CD4-positive, alpha-beta T cell treated with Interleukin-15 for 4 hours (primary cell): ENCODE results near the gene ZNF497.
"Not testable (repeated sequence)": the region's sequence is repeated elsewhere in the genome, so short reads cannot be mapped to it uniquely, and the experiment has no call there.

Source experiments
- DNase-seq: peaks from one replicate; pipeline ENCODE4 v3.0.0-alpha.2; 2020; ENCODE audit warnings: low spot score

Gene ZNF497

DNA sequence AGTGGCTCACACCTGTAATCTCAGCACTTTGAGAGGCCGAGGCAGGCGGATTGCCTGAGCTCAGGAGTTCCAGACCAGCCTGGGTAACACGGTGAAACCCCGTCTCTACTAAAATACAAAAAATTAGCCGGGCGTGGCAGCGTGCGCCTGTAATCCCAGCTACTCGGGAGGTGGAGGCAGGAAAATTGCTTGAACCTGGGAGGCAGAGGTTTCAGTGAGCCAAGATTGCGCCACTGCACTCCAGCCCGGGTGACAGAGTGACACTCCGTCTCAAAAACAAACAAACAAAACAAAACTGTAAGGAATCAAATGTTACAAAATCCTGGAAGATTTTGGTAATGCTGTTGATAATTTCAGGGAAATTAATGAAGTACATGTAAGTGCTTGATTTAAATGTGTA lies 14.5 kb downstream of the ZNF497 start:
- not testable (repeated sequence) for DNase-seq

DNA sequence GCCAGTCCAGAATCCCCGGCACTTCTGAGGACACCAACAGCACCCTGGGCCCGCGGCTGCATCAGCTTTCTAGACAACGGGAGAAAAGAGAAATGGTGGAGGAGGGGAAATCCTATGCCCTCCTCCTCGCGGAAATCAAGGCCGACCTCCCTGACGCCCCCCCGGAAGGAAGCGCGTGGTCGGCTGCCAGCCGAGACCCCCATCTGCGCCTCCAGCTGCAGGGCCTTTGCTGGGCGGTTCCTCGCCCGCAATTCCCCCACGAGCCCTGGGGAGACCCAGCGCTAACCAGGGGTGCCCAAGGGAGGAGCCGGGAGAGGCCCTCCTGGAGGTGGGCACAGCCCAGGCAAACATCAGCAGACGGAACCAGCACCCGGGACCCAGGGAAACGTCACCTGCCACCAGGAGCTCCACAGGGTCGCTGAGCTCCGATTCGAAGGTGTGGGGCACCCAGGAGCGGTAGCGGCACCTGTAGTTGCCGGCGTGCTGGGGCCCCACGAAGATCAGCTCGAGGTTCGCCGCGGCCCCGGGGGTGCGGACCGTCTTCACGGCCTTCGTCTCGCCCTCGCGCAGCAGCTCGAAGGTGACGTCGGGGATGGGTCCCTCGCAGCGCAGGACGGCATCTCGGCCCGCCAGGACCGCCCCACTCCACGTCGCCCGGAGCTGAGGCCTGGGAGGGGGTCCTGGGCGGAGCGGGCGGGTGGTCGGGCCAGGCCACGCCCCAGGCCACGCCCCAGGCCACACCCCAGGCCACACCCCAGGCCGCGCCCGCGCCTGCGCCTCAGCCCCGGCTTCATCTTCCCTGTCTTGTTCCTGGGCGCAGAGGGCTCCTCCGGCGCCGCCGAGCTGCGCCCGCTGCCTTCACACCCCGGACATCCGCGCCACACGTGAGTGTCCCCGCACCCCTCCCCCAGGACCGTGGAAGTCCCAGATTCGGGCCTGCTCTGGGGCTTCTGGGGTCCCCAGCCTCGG lies 15.3 kb downstream of the ZNF497 start:
- DNase-seq: peak; percentile 65

DNA sequence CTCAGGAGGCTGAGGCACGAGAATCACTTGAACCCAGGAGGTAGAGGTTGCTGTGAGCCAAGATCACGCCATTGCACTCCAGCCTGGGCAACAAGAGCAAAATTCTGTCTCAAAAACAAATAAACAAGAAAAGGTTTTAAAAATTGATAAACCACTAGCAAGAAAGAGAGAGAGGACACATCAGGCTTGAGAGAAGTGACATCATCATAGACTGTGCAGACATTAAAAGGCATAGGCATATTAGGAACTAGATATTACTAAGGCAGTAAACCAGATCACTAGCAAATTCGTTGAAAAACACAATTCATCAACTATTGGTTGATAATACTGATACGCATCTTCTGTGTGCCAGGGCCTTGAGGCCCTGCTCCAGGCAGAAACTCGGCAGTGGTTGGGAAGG lies 17.0 kb downstream of the ZNF497 start:
- no peak for DNase-seq

DNA sequence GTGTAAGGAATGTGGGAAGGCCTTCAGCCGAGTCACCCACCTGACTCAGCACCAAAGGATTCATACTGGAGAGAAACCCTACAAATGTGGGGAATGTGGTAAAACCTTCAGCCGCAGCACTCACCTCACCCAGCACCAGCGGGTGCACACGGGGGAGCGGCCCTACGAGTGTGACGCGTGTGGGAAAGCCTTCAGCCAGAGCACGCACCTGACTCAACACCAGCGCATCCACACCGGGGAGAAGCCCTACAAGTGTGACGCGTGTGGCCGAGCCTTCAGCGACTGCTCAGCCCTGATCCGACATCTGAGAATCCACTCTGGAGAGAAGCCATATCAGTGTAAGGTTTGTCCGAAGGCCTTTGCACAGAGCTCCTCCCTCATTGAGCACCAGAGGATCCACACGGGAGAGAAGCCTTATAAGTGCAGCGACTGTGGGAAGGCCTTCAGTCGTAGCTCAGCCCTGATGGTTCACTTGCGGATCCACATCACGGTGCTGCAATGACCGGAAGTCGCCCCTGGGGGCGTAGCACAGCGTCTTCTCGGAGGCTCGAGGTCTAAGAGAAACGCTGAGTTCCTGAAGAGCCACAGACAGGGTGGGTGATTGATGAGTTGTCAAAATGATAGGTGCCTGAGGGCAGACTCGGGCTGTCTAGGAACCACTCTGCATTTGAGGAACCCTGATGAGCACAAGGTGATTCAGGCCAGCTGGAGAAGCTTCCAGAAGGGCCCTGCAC lies 23.6 kb downstream of the ZNF497 start:
- DNase-seq: no peak

DNA sequence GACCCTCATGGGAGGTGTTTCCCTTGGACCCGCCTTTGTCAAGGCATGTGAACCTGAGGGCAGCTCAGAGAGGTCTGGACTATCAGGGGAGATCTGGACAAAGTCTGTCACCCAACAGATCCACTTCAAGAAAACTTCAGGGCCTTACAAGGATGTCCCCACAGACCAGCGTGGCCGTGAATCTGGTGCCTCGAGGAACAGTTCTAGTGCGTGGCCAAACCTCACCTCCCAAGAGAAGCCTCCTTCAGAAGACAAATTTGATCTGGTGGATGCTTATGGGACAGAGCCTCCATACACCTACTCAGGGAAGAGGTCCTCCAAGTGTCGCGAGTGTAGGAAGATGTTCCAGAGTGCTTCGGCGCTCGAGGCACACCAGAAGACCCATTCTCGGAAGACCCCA lies 24.2 kb downstream of the ZNF497 start:
- no peak for DNase-seq

DNA sequence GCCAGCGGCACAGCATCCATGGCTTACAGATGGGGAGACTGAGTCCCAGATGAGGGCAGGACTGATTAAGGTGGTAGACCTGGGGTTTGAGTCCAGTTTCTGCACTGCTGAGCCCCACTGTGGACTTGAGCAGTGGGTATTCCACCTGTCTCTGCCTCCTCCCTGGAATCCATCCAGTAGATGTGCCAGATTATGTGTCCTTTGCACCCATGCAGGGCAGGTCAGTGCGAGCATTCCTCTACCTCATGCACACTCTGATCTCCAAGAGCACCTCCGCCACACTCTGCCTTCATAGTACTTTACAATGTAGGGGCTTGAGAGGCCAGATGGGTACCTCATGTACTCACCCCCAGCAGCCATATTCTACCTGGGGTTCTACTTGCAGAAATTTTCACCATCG lies 25.7 kb downstream of the ZNF497 start:
- DNase-seq: no peak

DNA sequence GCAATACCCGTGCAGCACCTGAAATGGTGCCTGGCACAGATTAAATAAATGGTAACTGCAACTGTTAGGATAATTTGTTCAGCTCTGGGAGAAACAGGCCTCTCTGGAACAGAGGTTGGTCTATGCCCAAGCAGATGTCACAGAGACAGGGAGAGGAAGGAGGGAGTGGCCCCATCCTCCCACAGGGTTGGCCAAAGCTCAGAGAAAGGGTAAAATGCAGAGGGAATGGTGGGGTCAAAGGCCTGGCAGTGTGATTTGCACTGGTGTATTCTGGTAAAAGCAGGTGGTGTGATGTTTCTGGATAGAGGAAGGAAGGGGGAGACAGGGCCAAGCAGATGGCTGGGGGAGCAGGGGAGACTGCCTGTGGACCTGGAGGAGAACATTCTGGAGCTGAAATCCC lies 26.3 kb downstream of the ZNF497 start:
- DNase-seq: no peak

DNA sequence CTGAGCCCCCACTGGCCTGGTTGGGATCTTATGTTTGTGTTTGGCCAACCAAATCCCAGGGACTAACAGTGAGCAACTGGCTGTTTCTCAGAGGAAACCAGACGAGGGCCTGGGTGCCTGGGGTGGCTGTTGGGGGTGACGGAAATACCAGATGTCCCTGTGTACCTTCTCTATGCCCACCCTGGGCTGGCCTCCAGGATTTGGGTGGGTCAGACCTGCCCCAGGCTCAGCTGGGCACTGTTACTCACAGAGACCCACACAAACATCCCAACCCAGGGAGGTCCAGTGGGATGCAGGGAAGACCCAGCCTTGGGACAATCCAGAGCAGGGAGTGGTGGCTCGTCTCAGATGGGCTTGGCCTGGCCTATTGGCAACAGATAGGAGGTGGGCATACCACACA lies 26.9 kb downstream of the ZNF497 start:
- DNase-seq: no peak

DNA sequence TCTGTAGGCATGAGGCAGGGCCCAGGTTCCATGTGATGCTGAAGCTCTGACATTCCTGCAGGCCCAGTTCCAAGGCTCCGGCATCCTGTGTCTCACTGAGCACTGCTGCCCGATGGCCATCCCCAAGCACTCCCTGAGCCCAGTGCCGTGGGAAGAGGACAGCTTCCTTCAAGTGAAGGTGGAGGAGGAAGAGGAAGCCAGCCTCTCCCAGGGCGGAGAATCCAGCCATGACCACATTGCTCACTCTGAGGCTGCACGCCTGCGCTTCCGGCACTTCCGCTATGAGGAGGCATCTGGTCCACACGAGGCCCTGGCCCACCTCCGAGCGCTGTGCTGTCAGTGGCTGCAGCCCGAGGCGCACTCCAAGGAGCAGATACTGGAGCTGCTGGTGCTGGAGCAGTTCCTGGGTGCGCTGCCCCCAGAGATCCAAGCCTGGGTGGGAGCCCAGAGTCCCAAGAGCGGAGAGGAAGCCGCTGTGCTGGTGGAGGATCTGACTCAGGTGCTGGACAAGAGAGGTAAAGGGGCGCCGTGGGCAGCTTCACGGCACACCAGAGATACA lies 27.8 kb downstream of the ZNF497 start:
- DNase-seq: no peak

DNA sequence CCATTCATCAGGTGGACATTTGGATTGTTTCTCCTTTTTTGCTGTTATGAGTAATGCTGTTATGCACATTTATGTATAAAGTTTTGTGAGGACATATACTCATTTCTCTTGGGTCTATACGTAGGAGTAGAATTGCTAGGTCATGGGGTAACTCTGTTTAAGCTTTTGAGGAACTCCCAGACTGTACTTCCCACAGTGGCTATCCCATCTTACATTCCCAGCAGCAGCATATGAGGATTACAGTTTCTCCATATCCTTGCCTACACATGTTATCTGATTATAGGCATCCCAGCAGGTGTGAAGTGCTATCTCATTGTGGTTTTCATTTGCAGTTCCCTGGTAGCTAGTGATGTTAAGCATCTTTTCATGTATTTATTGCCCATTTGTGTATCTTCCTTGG lies 29.9 kb downstream of the ZNF497 start:
- no peak for DNase-seq

DNA sequence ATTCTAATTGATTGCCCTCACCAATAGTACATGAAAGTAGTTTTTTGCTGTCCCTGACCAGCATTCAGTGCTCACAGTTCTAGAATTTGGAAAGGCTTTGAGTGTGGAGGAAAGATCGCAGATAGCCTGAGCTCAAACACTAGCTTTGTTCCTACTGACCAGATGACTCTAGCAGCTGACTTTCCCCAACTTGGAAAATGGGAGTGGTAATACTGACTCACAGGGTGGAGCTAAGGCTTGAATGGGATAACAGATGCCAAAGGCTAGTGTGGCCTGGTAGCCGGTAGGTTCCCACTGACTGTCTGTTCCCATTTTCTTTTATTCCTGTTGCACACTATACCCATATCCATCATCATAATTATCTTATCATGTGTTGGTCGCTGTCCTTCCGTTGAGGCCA lies 32.1 kb downstream of the ZNF497 start:
- DNase-seq: no peak

DNA sequence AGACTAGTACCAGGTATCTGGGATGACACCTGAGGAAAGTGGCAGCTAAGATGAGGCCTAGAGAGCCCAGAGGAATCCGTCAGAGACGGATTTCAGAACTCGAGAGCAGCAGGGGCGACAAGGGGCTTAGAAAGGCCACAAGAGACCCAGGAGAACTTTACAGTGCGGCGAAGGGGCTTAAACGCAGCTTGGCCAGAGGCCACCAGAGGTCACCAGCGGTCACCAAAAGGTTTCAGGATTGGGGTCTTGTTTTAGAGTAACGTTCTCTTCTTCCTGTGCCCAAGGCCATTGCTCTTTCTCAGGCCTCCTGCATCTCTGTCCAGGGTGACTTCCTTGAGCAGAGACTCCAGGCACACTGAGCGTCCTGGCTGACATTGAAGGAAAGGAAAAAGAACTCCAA lies 33.6 kb downstream of the ZNF497 start:
- peak; percentile 16 for DNase-seq

DNA sequence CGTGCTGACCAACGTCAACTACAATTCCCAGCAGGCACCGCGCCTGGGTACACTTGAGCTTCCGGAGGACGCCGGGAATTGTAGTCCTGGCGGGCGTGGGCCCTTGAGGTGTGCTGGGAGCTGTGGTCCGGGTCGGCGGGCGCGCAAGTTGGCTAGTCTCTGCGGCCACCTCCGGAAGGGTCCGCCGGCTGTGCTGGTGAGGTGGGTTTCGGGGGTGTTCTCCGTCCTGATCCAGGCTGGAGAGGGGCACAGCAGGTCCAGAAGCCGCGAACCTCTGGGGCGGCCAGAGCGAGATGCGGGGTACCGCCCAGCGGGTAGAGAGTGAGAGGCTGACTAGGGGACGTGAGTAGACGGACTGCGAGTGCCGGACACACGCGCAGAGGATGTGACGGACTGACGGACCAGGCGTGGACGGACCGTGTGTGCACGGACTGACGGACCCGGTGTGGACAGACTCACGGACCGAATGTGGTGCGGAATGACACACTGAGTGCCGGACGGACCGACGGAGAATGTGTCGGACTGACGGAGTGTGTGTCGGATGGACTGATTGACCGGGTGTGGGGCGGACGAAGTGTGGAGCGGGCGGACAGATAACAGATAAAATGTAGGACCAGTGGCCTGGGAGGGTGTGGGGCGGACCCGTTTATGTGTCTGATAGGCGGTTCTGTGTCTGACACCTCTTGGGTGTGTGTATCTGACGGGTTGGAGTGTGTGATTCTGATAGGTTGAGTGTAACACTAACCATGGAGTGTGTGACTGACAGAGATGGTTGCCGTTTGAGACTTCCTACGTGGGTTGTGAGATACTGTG lies 35.4 kb downstream of the ZNF497 start, which contains the start of gene ZSCAN22:
TSS of gene ZSCAN22 (plus strand) at position 81 of the 813 bp plus-strand sequence. CDS start 7,809 bp downstream, outside the sequence.
- peak; percentile 89 for DNase-seq

DNA sequence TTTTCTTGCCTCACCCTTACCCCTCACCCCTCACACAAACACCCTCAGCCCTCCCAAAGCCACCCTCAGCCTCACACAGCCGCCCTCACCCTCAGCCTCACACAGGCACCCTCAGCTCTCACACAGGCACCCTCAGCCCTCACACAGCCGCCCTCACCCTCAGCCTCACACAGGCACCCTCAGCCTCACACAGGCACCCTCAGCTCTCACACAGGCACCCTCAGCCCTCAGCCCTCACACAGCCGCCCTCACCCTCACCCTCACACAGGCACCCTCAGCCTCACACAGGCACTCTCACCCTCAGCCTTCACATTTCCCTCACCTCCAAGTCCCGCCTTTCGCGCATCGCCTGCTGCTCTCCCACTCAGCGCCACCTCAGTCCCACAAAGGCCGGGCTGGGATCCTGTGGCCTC lies 36.0 kb downstream of the ZNF497 start:
- no peak for DNase-seq

DNA sequence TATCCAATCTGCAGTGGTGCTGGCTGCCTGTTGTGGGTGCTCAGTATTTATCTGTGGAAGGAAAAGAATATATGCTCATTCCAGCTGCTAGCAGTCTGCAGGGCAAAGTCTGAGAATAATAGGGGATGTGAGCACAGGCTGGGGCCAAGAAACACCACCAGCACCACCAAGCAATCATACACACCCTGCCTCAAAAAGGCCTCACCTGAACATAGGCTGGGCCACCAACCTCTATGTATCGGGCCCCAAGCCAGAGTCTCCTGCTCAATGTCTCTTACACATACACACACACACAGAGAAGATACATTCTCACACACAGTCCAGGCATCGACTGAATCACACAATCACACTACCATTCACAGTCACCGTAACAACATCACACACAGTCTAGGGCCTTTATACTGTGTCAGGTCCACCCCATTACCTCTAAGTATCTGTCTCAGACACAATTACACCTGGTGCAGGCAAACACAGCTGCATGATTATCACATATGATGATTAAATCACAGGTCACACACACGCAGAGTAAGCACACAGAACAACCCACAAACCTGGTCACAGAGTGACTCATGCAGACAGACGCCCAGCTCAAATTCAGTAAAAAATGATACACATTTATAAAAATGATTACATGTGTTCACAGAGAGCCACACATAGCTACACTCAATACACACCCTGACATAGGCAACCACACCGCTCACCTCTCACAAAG lies 37.1 kb downstream of the ZNF497 start:
- DNase-seq: no peak

DNA sequence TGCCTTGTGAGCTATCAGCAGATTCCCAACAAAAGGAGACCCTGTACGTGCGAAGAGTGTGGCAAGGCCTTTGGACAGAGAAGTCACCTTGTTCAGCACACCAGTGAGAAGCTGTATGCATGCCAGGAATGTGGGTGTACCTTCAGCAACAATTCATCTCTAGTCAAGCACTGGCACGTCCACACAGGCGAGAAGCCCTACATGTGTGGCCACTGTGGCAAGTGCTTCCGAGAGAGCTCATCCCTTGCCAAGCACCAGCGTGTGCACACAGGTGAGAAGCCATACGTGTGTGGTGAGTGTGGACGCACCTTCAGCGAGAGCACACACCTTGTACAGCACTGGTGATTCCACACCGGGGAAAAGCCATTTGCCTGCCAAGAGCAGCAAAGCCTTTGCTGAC lies 43.3 kb downstream of the ZNF497 start:
- DNase-seq: no peak

DNA sequence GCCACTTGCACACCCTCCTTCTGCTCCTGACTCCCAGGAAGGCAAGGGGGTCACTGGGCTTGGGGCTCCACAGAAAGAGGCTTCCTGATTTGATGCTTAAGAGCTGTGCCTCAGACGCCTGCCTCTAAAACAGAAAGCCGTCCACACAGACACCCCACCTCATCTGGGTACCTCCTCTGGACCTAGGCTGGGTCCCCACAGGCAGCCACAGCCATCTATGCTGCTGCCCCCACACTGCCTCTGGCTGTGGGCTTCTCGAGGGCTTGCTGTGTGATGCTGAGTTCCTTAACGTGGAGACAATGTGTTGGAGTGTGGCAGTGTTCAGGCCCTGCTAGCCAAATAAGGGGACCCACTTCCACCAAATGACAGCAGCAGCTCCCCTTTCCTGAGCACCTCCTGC lies 44.3 kb downstream of the ZNF497 start:
- DNase-seq: no peak

DNA sequence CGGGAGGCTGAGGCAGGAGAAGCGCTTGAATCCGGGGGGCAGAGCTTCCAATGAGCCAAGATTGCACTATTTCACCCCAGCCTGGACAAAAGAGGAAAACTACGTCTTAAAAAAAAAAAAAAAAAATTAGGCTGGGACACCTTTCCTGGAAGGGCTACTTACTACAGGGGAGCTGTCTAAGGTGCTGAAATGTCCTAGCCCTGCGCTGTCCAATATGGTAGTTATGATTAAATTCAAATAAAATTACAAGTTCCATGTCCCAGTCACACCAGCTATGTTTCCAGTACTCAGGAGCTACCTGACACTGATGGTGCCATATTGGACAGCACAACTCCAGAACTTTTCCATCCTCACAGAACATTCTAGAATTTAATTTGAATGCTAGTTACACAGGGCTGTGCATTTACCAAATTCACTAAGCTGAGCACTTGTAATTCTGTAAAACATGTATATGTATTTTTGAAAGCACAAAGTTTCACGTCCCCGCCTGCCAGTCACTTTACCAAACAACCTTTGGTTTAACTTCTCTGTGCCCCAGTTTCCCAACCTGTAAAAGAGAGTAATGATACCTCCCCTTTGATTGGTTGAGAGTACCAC lies 45.0 kb downstream of the ZNF497 start:
- no peak for DNase-seq

DNA sequence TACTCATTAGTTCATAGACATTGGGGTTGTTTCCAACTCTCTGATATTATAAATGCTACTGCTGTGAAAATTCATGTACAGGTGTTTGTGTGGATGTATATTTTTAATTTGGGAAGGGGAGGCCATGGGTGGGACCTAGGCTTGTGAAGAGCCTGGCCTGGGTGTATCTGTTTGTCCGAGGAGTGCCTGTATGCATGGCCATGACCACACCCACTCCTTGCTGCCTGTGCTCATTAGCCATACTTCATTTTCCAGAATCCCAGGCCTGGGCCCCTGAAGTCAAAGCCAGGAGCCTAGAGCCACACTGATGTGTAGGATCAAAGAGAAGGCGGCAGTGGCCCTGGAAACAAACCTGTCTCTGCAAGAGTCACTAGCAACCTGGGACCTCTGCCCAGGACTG lies 47.0 kb downstream of the ZNF497 start:
- no peak for DNase-seq

DNA sequence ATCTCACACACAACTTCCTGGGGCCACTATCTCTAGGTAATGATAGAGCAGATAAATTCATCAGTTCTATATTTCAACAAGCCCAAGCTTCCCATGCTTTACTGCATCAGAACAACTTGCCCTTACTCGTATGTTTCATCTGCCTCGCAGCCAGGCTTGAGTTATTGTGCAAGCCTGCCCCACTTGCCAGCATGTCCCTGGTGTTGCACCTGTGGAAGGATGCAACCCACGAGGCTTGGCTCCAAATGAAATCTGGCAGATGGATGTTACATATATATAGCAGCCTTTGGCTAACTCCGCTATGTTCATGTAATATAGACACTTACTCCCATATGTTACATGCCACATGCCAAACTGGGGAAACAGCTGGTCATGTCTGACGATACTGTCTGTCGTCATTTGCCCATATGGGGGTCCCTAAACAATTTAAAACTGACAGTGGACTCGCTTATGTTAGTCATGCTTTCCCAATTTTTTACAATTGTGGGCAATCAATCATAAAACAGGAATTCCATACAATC lies 51.1 kb downstream of the ZNF497 start:
- DNase-seq: no peak

DNA sequence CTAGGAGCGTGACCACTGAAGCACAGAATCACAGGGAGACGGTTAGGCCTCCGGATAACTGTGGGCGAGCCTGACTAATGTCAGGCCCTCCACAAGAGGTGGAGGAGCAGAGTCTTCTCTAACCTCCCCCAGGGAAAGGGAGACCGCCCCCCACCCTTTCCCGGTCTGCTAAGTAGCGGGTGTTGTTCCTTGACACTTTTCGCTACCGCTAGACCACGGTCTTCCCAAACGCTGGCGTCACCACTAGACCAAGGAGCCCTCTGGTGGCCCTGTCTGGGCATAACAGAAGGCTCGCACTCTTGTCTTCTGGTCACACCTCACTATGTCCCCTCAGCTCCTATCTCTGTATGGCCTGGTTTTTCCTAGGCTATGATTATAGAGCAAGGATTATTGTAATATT lies 51.9 kb downstream of the ZNF497 start:
- DNase-seq: not testable (repeated sequence)
